Thoracic aorta (tissue), 2 donors: ENCODE measurements around the gene PRR33. TPM values are rescaled to one million over a fixed set of nuclear protein-coding genes. Genes with fewer than 3 reads are reported as not detected.

Experiments used
- ATAC-seq: fragments of 150-250 bp; one replicate; pipeline ENCODE4 v1.8.0; 2017; ENCODE audit warnings: low read depth; ENCODE audit not compliant: insufficient number of reproducible peaks, low FRiP score
- DNase-seq: peaks from one replicate; pipeline ENCODE4 v3.0.0-alpha.2; 2020; ENCODE audit warnings: low spot score
- H3K27ac ChIP-seq, 2 donors: fragments of 200-600 bp; sonication (generic); 1 replicate in 1 of 2; 2 replicates in 1 of 2; pipeline ENCODE4 v1.5.1; 2016; ENCODE audit warnings: mild to moderate bottlenecking in 2 of 2, moderate library complexity in 2 of 2
- H3K27me3 ChIP-seq: fragments of 200-600 bp; sonication (generic); replicated peaks from 2 replicates; pipeline ENCODE4 v1.6.0; 2016; ENCODE audit warnings: mild to moderate bottlenecking; ENCODE audit not compliant: insufficient read depth
- H3K36me3 ChIP-seq: fragments of 200-600 bp; sonication (generic); one replicate; pipeline ENCODE4 v1.5.1; 2016
- H3K4me1 ChIP-seq, 2 donors: fragments of 200-600 bp; sonication (generic); 1 replicate in 1 of 2; 2 replicates in 1 of 2; pipeline versions ENCODE4 v1.5.1 to v1.6.0; 2016; ENCODE audit warnings: low read depth in 2 of 2, mild to moderate bottlenecking in 1 of 2; ENCODE audit not compliant: control insufficient read depth in 1 of 2
- H3K4me3 ChIP-seq: fragments of 200-600 bp; sonication (generic); 2 replicates; pipeline ENCODE4 v1.5.1; 2016; ENCODE audit warnings: mild to moderate bottlenecking
- H3K9me3 ChIP-seq: fragments of 200-600 bp; sonication (generic); 2 replicates; pipeline ENCODE4 v1.5.1; 2016
- total RNA-seq, 2 donors: library from RNA; depleted of rRNA; stranded (reverse); fragments of >200 nt; gene quantifications; one replicate each; pipeline versions ENCODE4 v1.1.0 to v1.2.3, GENCODE V29; 2016
- TF ChIP-seq, protein P1 (sequence below): fragments of 200-600 bp; sonication (generic); IDR thresholded peaks from one replicate; pipeline ENCODE4 v1.5.1; 2019; ENCODE audit warnings: antibody characterized with exemption

The PRR33 gene
- total RNA-seq, 2 donors from 2014 or later, result 0.41 TPM; not detected in 1

GRCh38 chr11:1873048-1873812 lies 18.5 kb downstream of the PRR33 start:
- Histone ChIP-seq H3K4me1 (peaks cover 46 to 69% of the 10 kb centered on the region in 2 donors), H3K27me3 (no peaks in the 10 kb centered on the region), H3K36me3 (no peaks in the 10 kb centered on the region), H3K27ac (no peak overlapping the region), H3K4me3 (no peak overlapping the region), H3K9me3 (no peaks in the 10 kb centered on the region)
- DNase-seq (no peak), ATAC-seq (no peak)
- TF ChIP-seq, protein P1, sequence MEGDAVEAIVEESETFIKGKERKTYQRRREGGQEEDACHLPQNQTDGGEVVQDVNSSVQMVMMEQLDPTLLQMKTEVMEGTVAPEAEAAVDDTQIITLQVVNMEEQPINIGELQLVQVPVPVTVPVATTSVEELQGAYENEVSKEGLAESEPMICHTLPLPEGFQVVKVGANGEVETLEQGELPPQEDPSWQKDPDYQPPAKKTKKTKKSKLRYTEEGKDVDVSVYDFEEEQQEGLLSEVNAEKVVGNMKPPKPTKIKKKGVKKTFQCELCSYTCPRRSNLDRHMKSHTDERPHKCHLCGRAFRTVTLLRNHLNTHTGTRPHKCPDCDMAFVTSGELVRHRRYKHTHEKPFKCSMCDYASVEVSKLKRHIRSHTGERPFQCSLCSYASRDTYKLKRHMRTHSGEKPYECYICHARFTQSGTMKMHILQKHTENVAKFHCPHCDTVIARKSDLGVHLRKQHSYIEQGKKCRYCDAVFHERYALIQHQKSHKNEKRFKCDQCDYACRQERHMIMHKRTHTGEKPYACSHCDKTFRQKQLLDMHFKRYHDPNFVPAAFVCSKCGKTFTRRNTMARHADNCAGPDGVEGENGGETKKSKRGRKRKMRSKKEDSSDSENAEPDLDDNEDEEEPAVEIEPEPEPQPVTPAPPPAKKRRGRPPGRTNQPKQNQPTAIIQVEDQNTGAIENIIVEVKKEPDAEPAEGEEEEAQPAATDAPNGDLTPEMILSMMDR, result no peak

DNA sequence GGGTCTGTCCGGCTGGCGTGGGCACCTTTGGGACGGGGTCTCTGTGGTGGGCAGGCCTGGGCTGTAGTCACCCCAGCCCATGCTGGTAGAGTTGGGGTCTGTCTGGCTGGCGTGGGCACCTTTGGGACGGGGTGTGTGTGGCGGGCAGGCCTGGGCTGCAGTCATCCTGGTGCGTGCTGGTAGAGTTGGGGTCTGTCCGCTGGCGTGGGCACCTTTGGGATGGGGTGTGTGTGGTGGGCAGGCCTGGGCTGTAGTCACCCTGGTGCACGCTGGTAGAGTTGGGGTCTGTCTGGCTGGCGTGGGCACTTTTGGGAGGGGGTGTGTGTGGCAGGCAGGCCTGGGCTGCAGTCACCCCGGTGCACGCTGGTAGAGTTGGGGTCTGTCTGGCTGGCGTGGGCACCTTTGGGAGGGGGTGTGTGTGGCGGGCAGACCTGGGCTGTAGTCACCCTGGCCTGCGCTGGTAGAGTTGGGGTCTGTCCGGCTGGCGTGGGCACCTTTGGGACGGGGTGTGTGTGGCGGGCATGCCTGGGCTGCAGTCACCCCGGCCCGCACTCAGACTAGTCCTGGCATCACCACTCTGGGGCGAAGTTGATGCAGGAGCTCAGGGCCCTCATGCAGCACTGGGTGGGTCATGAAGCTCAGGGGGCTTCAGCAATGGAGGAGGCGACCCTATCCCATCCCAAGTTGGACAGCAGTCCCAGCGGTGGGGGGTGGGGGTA lies 19.3 kb downstream of the PRR33 start:
- H3K27me3 ChIP-seq, result no peaks in the 10 kb centered on the region
- no peak for ATAC-seq
- TF ChIP-seq, protein P1, result no peak
- no peak for DNase-seq
- H3K36me3 ChIP-seq, result no peaks in the 10 kb centered on the region
- peaks cover 51 to 70% of the 10 kb centered on the region in 2 donors for H3K4me1 ChIP-seq
- H3K4me3 ChIP-seq, result no peak overlapping the region
- no peak overlapping the region for H3K27ac ChIP-seq
- no peaks in the 10 kb centered on the region for H3K9me3 ChIP-seq

- H3K4me1 ChIP-seq, result peaks cover 43 to 61% of the 10 kb centered on the region in 2 donors
- no peaks in the 10 kb centered on the region for H3K9me3 ChIP-seq
- H3K27ac ChIP-seq, result peak overlapping the region in 1 of 2 donors; percentile 59
- peak overlapping the region; percentile 53 for H3K4me3 ChIP-seq
- no peaks in the 10 kb centered on the region for H3K27me3 ChIP-seq
- DNase-seq, result no peak
- no peak for ATAC-seq
- no peaks in the 10 kb centered on the region for H3K36me3 ChIP-seq
- TF ChIP-seq, protein P1, result no peak
Observed at GRCh38 chr11:1871531-1871930, 20.2 kb downstream of the PRR33 start.

DNA sequence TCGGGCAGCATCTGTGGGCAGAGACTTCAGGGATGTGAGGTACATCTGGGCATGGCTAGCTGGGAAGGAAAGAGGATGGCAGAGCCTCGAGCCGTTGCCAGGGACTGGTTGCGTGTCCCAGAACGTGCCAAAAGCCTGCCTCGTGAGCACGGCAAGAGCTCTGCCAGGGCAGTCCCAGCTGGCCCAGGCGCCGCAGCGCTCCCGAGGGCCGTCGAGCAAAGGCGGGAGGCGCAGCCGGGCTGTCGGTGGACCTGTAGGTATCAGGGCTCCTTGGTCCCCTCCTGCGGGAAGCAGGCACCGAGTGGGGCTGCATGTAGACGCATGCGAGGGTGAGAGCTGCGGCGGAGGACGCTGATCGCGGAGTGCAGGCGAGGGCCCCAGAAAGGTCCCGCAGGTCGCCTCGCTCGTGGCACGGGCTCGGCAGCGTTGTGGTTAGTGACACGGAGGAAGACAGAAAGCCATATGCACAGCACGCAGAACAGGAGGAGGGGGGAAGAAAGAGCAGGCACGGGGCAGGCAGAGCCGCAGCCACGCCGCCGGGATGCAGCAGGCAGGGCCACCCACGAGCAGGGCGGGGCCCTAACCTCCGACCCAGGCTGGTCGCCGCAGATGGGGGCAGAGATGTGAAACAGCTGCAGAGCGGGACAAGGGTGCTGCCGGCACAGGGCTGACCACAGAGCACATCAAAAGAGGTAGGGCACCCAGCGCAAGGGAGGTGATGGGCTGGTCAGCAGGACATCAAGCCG lies 20.8 kb downstream of the PRR33 start:
- DNase-seq, result no peak
- peak overlapping the region; percentile 53 for H3K4me3 ChIP-seq

More for the DNA sequence above, 20.8 kb downstream of the PRR33 start:
- H3K9me3 ChIP-seq, result no peaks in the 10 kb centered on the region
- peak overlapping the region in 1 of 2 donors; percentile 59 for H3K27ac ChIP-seq
- TF ChIP-seq, protein P1, result no peak
- ATAC-seq, result peak; percentile 58
- H3K27me3 ChIP-seq, result no peaks in the 10 kb centered on the region
- H3K36me3 ChIP-seq, result no peaks in the 10 kb centered on the region
- H3K4me1 ChIP-seq, result peaks cover 39 to 61% of the 10 kb centered on the region in 2 donors
